B cell (primary cell): Measurements from ENCODE around the gene PSMD11. TPM values are rescaled to one million over a fixed set of nuclear protein-coding genes. Genes with fewer than 3 reads are reported as not detected.

Experiments
- ATAC-seq: fragments of 200-7000 bp; cut with Tn5 transposase; one replicate; pipeline ENCODE4 v1.10.0; 2021; ENCODE audit warnings: low read depth, mild to moderate bottlenecking, moderate number of reproducible peaks, moderate library complexity
- CTCF ChIA-PET: fragments of 350-600 bp; sonication (Branson Sonifier 250); formaldehyde crosslinking; loops from one replicate; lab custom pipeline; 2021; ENCODE audit warnings: antibody characterized with exemption, inconsistent platforms; lab: Charles Lee
- POLR2A ChIA-PET: fragments of 350-600 bp; sonication (Branson Sonifier 250); formaldehyde crosslinking; loops from one replicate; lab custom pipeline; 2021; ENCODE audit warnings: antibody characterized with exemption; lab: Charles Lee
- DNase-seq: peaks from one replicate; pipeline ENCODE4 v3.0.0; 2013
- H2AFZ ChIP-seq: 2 replicates; pipeline ENCODE4 v1.6.1; 2012; ENCODE audit warnings: mild to moderate bottlenecking, low read depth, low read length; ENCODE audit not compliant: insufficient read depth, poor library complexity, severe bottlenecking
- H3K27ac ChIP-seq, 2 donors: 1 replicate in 1 of 2; 2 replicates in 1 of 2; pipeline ENCODE4 v1.5.1; 2012 to 2013; ENCODE audit warnings: low read length in 2 of 2, mild to moderate bottlenecking in 2 of 2, moderate library complexity in 1 of 2
- H3K27me3 ChIP-seq, 4 experiments: fragments of 200-600 bp in 1 of 4; sonication (generic) in 1 of 4; replicated peaks in 1 of 4; 1 replicate in 2 of 4; 2 replicates in 2 of 4; pipeline versions ENCODE4 v1.6.1 to v1.7.0; 2013 to 2016; ENCODE audit warnings: low read length in 3 of 4, mild to moderate bottlenecking in 2 of 4, mixed read lengths in 1 of 4, moderate library complexity in 1 of 4; ENCODE audit not compliant: insufficient read depth in 4 of 4, control insufficient read depth in 3 of 4; ENCODE audit errors: control extremely low read depth in 1 of 4
- H3K36me3 ChIP-seq, 2 experiments: replicated peaks in 1 of 2; 1 replicate in 1 of 2; 2 replicates in 1 of 2; pipeline versions ENCODE4 v1.6.1 to v1.7.1; 2013; ENCODE audit warnings: low read length in 1 of 2; ENCODE audit not compliant: insufficient read depth in 2 of 2, control insufficient read depth in 1 of 2; ENCODE audit errors: control extremely low read depth in 1 of 2, extremely low read depth in 1 of 2
- H3K4me1 ChIP-seq, 2 donors: fragments of 200-600 bp in 1 of 2; sonication (generic) in 1 of 2; 1 replicate in 1 of 2; 2 replicates in 1 of 2; pipeline versions ENCODE4 v1.5.1 to v1.6.1; 2013 to 2017; ENCODE audit warnings: low read length in 2 of 2; ENCODE audit not compliant: control insufficient read depth in 2 of 2, insufficient read depth in 2 of 2
- H3K4me2 ChIP-seq: replicated peaks from 2 replicates; pipeline ENCODE3; 2012; ENCODE audit warnings: mild to moderate bottlenecking, low read depth, low read length; ENCODE audit not compliant: poor library complexity, severe bottlenecking
- H3K4me3 ChIP-seq, 5 experiments: fragments of 200-600 bp in 1 of 5; sonication (generic) in 1 of 5; 1 replicate in 3 of 5; 2 replicates in 2 of 5; pipeline versions ENCODE4 v1.5.1 to v1.7.0; 2011 to 2016; ENCODE audit warnings: low read length in 4 of 5, mild to moderate bottlenecking in 4 of 5, low read depth in 2 of 5, control low read depth in 1 of 5, moderate library complexity in 1 of 5; ENCODE audit not compliant: insufficient read depth in 1 of 5; ENCODE audit errors: control extremely low read depth in 1 of 5, extremely low read depth in 1 of 5
- H3K79me2 ChIP-seq: fragments of 200-600 bp; sonication (generic); one replicate; pipeline ENCODE4 v1.6.0; 2016; ENCODE audit warnings: low read length; ENCODE audit not compliant: control insufficient read depth, insufficient read depth
- H3K9ac ChIP-seq: fragments of 200-600 bp; sonication (generic); 2 replicates; pipeline ENCODE4 v1.6.1; 2017; ENCODE audit warnings: mild to moderate bottlenecking, low read length, moderate library complexity
- H3K9me3 ChIP-seq, 3 donors: one replicate each; pipeline versions ENCODE4 v1.6.1 to v1.7.1; 2013; ENCODE audit warnings: low read length in 2 of 3; ENCODE audit not compliant: control insufficient read depth in 2 of 3, insufficient read depth in 1 of 3; ENCODE audit errors: control extremely low read depth in 1 of 3
- H4K20me1 ChIP-seq: 2 replicates; pipeline ENCODE4 v1.6.0; 2012; ENCODE audit warnings: mild to moderate bottlenecking, low read length; ENCODE audit not compliant: insufficient read depth, control insufficient read depth, poor library complexity, severe bottlenecking
- H3K27ac Mint-ChIP-seq: one replicate; pipeline ENCODE4 v1.8.0; 2021; ENCODE audit warnings: mixed read lengths
- H3K27me3 Mint-ChIP-seq: one replicate; pipeline ENCODE4 v1.8.0; 2021; ENCODE audit warnings: mixed read lengths
- H3K4me1 Mint-ChIP-seq: one replicate; pipeline ENCODE4 v1.8.0; 2021; ENCODE audit warnings: mixed read lengths
- H3K4me3 Mint-ChIP-seq: one replicate; pipeline ENCODE4 v1.8.0; 2021; ENCODE audit warnings: mixed read lengths
- H3K9me3 Mint-ChIP-seq: one replicate; pipeline ENCODE4 v1.8.0; 2022; ENCODE audit warnings: mixed read lengths; ENCODE audit not compliant: insufficient read depth
- EZH2 ChIP-seq: IDR thresholded peaks from 2 replicates; pipeline ENCODE4 v1.6.1; 2012; ENCODE audit warnings: borderline replicate concordance, low read depth, mild to moderate bottlenecking, moderate library complexity, low read length; ENCODE audit not compliant: insufficient read depth, poor library complexity, severe bottlenecking
- WGBS: methylation state at CpG from one replicate; pipeline ENCODE4 v1.1.5; 2013; ENCODE audit warnings: missing lambda C conversion rate; ENCODE audit not compliant: insufficient coverage; 5-methylcytosine and 5-hydroxymethylcytosine counted together
- intact Hi-C: fragments of 100-400 bp; cut with micrococcal nuclease; formaldehyde crosslinking; loops from one replicate; pipeline ENCODE4 v1.10.0; 2022
- polyA plus RNA-seq: library from polyadenylated mRNA; depleted of rRNA; stranded (reverse); fragments of >200 nt; gene quantifications from 2 replicates; pipeline ENCODE4 v1.2.3, GENCODE V29; 2012
- total RNA-seq, 2 donors: library from RNA; stranded (reverse); fragments of 120-200 nt in 1 of 2; gene quantifications; 1 replicate in 1 of 2; 2 replicates in 1 of 2; pipeline versions ENCODE4 v1.2.3 to v1.2.4, GENCODE V29; 2013 to 2022
- TF ChIP-seq, protein P1 (sequence below): fragments of 200-600 bp; IDR thresholded peaks from one replicate; pipeline ENCODE4 v1.8.0; 2022; ENCODE audit warnings: antibody characterized with exemption, mild to moderate bottlenecking

The PSMD11 gene
- total and polyA plus RNA-seq, 2 donors (not counting 1 experiment from before 2014, with no cell fraction given) = 23.8 to 73.4 TPM

DNA sequence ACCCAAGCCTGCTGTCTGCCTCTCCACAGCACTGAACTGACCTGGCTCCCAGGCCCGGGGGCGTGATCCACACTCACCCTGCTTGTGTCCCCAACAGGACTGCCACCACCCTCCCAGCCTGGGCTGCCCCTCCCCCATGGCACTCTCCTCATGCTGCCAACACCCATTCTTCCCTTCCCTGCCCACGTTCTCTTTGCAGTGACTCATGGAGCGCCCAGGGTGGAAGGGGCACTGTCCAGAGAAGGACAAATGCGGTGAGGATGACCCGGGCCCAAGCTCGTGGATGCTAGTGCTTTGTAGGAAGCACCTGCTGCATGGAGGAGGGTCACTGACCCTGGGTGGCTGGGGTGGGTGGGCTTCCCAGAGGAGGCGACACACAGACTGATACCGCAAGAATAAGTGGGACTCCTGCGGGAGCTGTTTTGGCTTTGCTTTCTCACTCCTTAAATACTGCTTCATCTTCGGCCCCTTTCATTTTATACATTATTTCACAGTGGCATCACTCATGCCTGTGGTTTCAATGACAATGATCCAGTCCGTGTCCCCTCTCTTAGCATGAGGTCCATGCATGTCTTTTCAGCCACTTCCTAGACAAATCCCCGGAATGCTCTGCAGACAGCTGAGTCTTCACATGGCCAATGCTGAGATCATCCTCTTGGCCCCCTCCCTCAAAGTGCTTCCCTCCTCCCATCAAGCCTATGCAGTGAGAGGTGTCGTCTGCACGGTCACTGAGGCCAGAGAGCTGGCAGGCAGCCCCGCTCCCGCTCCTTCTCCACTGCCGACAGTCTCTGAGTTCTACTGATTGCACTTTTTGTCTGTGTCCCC, 60.1 kb downstream of the PSMD11 start:
- Histone ChIP-seq H3K79me2 (peaks cover 9% of the 10 kb centered on the region), H3K27me3 (no peaks in the 10 kb centered on the region), H3K9me3 (no peaks in the 10 kb centered on the region), H3K27ac (peak overlapping the region; percentile 95), H3K4me2 (peak overlapping the region; percentile 70), H3K36me3 (no peaks in the 10 kb centered on the region), H2AFZ (peak overlapping the region; percentile 32), H4K20me1 (no peaks in the 10 kb centered on the region), H3K4me3 (peak overlapping the region in 2 of 5 experiments; percentile 15 to 17), H3K4me1 (peaks cover 53 to 55% of the 10 kb centered on the region in 2 donors), H3K9ac (peak overlapping the region; percentile 44)
- peak overlapping the region; percentile 81 for H3K4me3 Mint-ChIP-seq
- WGBS = 85% methylated on average over 15 of the region's 18 CpGs
- H3K9me3 Mint-ChIP-seq = no peaks in the 10 kb centered on the region
- no peaks in the 10 kb centered on the region for H3K27me3 Mint-ChIP-seq
- intact Hi-C loops = no loop called here
- ChIA-PET POLR2A (interaction anchor here (0.6 to 1.0 kb wide), 4 partner anchors 11 to 154 kb away, joined by 3 read pairs; no protein-coding TSS in a partner anchor), CTCF (interaction anchor here (1.3 to 1.6 kb wide), 5 partner anchors 9 to 22 kb away, joined by 3 to 7 read pairs (median 4); no protein-coding TSS in a partner anchor)
- peak overlapping the region; percentile 98 for H3K27ac Mint-ChIP-seq
- no peak for ATAC-seq
- H3K4me1 Mint-ChIP-seq = peaks cover 55% of the 10 kb centered on the region
- no peak for DNase-seq
- TF ChIP-seq, protein P1, sequence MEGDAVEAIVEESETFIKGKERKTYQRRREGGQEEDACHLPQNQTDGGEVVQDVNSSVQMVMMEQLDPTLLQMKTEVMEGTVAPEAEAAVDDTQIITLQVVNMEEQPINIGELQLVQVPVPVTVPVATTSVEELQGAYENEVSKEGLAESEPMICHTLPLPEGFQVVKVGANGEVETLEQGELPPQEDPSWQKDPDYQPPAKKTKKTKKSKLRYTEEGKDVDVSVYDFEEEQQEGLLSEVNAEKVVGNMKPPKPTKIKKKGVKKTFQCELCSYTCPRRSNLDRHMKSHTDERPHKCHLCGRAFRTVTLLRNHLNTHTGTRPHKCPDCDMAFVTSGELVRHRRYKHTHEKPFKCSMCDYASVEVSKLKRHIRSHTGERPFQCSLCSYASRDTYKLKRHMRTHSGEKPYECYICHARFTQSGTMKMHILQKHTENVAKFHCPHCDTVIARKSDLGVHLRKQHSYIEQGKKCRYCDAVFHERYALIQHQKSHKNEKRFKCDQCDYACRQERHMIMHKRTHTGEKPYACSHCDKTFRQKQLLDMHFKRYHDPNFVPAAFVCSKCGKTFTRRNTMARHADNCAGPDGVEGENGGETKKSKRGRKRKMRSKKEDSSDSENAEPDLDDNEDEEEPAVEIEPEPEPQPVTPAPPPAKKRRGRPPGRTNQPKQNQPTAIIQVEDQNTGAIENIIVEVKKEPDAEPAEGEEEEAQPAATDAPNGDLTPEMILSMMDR = no peak
- no peak for TF ChIP-seq EZH2

DNA sequence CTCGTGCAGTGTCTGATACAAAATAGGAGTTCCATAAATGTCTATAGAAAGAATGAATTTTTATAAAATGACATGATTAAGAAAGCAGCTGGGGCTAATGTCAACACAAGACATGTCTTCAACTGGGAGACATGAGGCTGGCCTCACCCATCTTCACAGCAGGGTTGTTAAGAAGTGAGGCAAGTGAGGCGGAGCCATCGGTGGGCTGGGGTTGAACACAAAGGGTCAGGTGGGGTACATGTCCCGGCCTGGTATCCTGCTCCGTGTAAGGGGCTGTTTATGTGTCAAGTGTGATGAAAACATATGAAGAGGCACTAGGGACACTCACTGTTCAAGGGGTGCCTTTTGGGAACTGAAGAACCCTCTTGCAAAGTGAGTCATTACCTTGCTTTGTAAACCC, 64.6 kb downstream of the PSMD11 start:
- Histone ChIP-seq H3K27ac (no peak overlapping the region), H4K20me1 (no peaks in the 10 kb centered on the region), H2AFZ (no peak overlapping the region), H3K36me3 (no peaks in the 10 kb centered on the region), H3K9ac (no peak overlapping the region), H3K4me2 (no peak overlapping the region), H3K4me1 (peaks cover 41 to 47% of the 10 kb centered on the region in 2 donors), H3K9me3 (no peaks in the 10 kb centered on the region), H3K27me3 (no peaks in the 10 kb centered on the region), H3K79me2 (no peaks in the 10 kb centered on the region), H3K4me3 (no peak overlapping the region)
- DNase-seq (no peak), ATAC-seq (no peak)
- no peaks in the 10 kb centered on the region for H3K9me3 Mint-ChIP-seq
- no peak for TF ChIP-seq EZH2
- TF ChIP-seq, protein P1 = no peak
- ChIA-PET CTCF (interaction anchor here (0.6 to 1.4 kb wide), 2 partner anchors 19 to 25 kb away, joined by 3 to 4 read pairs; no protein-coding TSS in a partner anchor), POLR2A (no interaction called here)
- H3K4me3 Mint-ChIP-seq = no peak overlapping the region
- H3K27me3 Mint-ChIP-seq = no peaks in the 10 kb centered on the region
- H3K4me1 Mint-ChIP-seq = peaks cover 49% of the 10 kb centered on the region
- WGBS = 100% methylated on average over 3 of the region's 5 CpGs
- H3K27ac Mint-ChIP-seq = no peak overlapping the region
- intact Hi-C loops = no loop called here
